ENCODE measurements around the gene KCNMA1.

KCNMA1 gene

GRCh38 chr10:77442699-77443189, 194.9 kb downstream of the KCNMA1 start:
- Mint-ChIP-seq H3K9me3 (no peaks in the 10 kb centered on the region), H3K27me3 (ENCODE audit: low read depth) (no peaks in the 10 kb centered on the region), H3K4me1 (ENCODE audit: low read depth) (no peaks in the 10 kb centered on the region), H3K36me3 (ENCODE audit: low read depth) (no peaks in the 10 kb centered on the region), H3K27ac (no peak overlapping the region), H3K4me3 (no peak overlapping the region)
- DNase-seq (ENCODE audit: low spot score) = no peak

- H3K9me3 Mint-ChIP-seq = no peaks in the 10 kb centered on the region
- no peak for DNase-seq (ENCODE audit: low spot score)
- H3K36me3 Mint-ChIP-seq (ENCODE audit: low read depth) = no peaks in the 10 kb centered on the region
- no peaks in the 10 kb centered on the region for H3K27me3 Mint-ChIP-seq (ENCODE audit: low read depth)
- H3K4me3 Mint-ChIP-seq = no peak overlapping the region
- H3K4me1 Mint-ChIP-seq (ENCODE audit: low read depth) = no peaks in the 10 kb centered on the region
- no peak overlapping the region for H3K27ac Mint-ChIP-seq
Observed at GRCh38 chr10:77441353-77442166, 196.0 kb downstream of the KCNMA1 start.

- no peaks in the 10 kb centered on the region for H3K4me1 Mint-ChIP-seq (ENCODE audit: low read depth)
- H3K27ac Mint-ChIP-seq = no peak overlapping the region
- DNase-seq (ENCODE audit: low spot score) = no peak
- no peaks in the 10 kb centered on the region for H3K27me3 Mint-ChIP-seq (ENCODE audit: low read depth)
- H3K9me3 Mint-ChIP-seq = no peaks in the 10 kb centered on the region
- no peak overlapping the region for H3K4me3 Mint-ChIP-seq
- no peaks in the 10 kb centered on the region for H3K36me3 Mint-ChIP-seq (ENCODE audit: low read depth)
Observed at GRCh38 chr10:77436257-77436975, 201.2 kb downstream of the KCNMA1 start.

GRCh38 chr10:77433546-77433945, 204.1 kb downstream of the KCNMA1 start:
- Mint-ChIP-seq H3K4me3 (no peak overlapping the region), H3K27me3 (ENCODE audit: low read depth) (no peaks in the 10 kb centered on the region), H3K9me3 (no peaks in the 10 kb centered on the region), H3K36me3 (ENCODE audit: low read depth) (no peaks in the 10 kb centered on the region), H3K4me1 (ENCODE audit: low read depth) (no peaks in the 10 kb centered on the region), H3K27ac (no peak overlapping the region)
- DNase-seq (ENCODE audit: low spot score) = no peak

GRCh38 chr10:77431980-77432797, 205.4 kb downstream of the KCNMA1 start:
- no peaks in the 10 kb centered on the region for H3K36me3 Mint-ChIP-seq (ENCODE audit: low read depth)
- no peak overlapping the region for H3K27ac Mint-ChIP-seq
- no peak overlapping the region for H3K4me3 Mint-ChIP-seq
- H3K9me3 Mint-ChIP-seq = no peaks in the 10 kb centered on the region
- H3K4me1 Mint-ChIP-seq (ENCODE audit: low read depth) = no peaks in the 10 kb centered on the region
- DNase-seq (ENCODE audit: low spot score) = no peak
- H3K27me3 Mint-ChIP-seq (ENCODE audit: low read depth) = no peaks in the 10 kb centered on the region

- Mint-ChIP-seq H3K4me1 (ENCODE audit: low read depth) (no peaks in the 10 kb centered on the region), H3K4me3 (no peak overlapping the region)
Observed at GRCh38 chr10:77431209-77431611, 206.4 kb downstream of the KCNMA1 start.

GRCh38 chr10:77430530-77430929, 207.1 kb downstream of the KCNMA1 start:
- H3K4me1 Mint-ChIP-seq (ENCODE audit: low read depth) = no peaks in the 10 kb centered on the region
- H3K36me3 Mint-ChIP-seq (ENCODE audit: low read depth) = no peaks in the 10 kb centered on the region
- no peaks in the 10 kb centered on the region for H3K27me3 Mint-ChIP-seq (ENCODE audit: low read depth)
- DNase-seq (ENCODE audit: low spot score) = no peak
- no peak overlapping the region for H3K27ac Mint-ChIP-seq
- H3K9me3 Mint-ChIP-seq = no peaks in the 10 kb centered on the region
- H3K4me3 Mint-ChIP-seq = no peak overlapping the region

More at GRCh38 chr10:77431209-77431611, 206.4 kb downstream of the KCNMA1 start:
- H3K27me3 Mint-ChIP-seq (ENCODE audit: low read depth) = no peaks in the 10 kb centered on the region
- DNase-seq (ENCODE audit: low spot score) = no peak
- H3K9me3 Mint-ChIP-seq = no peaks in the 10 kb centered on the region
- H3K36me3 Mint-ChIP-seq (ENCODE audit: low read depth) = no peaks in the 10 kb centered on the region
- H3K27ac Mint-ChIP-seq = no peak overlapping the region

GRCh38 chr10:77428691-77429395, 208.8 kb downstream of the KCNMA1 start:
- H3K9me3 Mint-ChIP-seq = no peaks in the 10 kb centered on the region

GRCh38 chr10:77424257-77424656, 213.4 kb downstream of the KCNMA1 start:
- H3K4me1 Mint-ChIP-seq (ENCODE audit: low read depth) = no peaks in the 10 kb centered on the region
- H3K4me3 Mint-ChIP-seq = no peak overlapping the region
- H3K27me3 Mint-ChIP-seq (ENCODE audit: low read depth) = no peaks in the 10 kb centered on the region
- no peak overlapping the region for H3K27ac Mint-ChIP-seq
- H3K9me3 Mint-ChIP-seq = no peaks in the 10 kb centered on the region
- H3K36me3 Mint-ChIP-seq (ENCODE audit: low read depth) = no peaks in the 10 kb centered on the region
- no peak for DNase-seq (ENCODE audit: low spot score)

More at GRCh38 chr10:77428691-77429395, 208.8 kb downstream of the KCNMA1 start:
- Mint-ChIP-seq H3K4me3 (no peak overlapping the region), H3K36me3 (ENCODE audit: low read depth) (no peaks in the 10 kb centered on the region), H3K27me3 (ENCODE audit: low read depth) (no peaks in the 10 kb centered on the region), H3K4me1 (ENCODE audit: low read depth) (no peaks in the 10 kb centered on the region), H3K27ac (no peak overlapping the region)
- DNase-seq (ENCODE audit: low spot score) = no peak

GRCh38 chr10:77422491-77423338, 214.9 kb downstream of the KCNMA1 start:
- Mint-ChIP-seq H3K4me3 (no peak overlapping the region), H3K36me3 (ENCODE audit: low read depth) (no peaks in the 10 kb centered on the region), H3K27ac (no peak overlapping the region), H3K9me3 (no peaks in the 10 kb centered on the region), H3K27me3 (ENCODE audit: low read depth) (no peaks in the 10 kb centered on the region), H3K4me1 (ENCODE audit: low read depth) (no peaks in the 10 kb centered on the region)
- DNase-seq (ENCODE audit: low spot score) = no peak

GRCh38 chr10:77421591-77421990, 216.0 kb downstream of the KCNMA1 start:
- no peak overlapping the region for H3K27ac Mint-ChIP-seq
- H3K4me1 Mint-ChIP-seq (ENCODE audit: low read depth) = no peaks in the 10 kb centered on the region
- no peaks in the 10 kb centered on the region for H3K9me3 Mint-ChIP-seq
- no peak overlapping the region for H3K4me3 Mint-ChIP-seq
- no peaks in the 10 kb centered on the region for H3K36me3 Mint-ChIP-seq (ENCODE audit: low read depth)
- H3K27me3 Mint-ChIP-seq (ENCODE audit: low read depth) = no peaks in the 10 kb centered on the region
- DNase-seq (ENCODE audit: low spot score) = no peak

GRCh38 chr10:77420947-77421523, 216.6 kb downstream of the KCNMA1 start:
- Mint-ChIP-seq H3K9me3 (no peaks in the 10 kb centered on the region), H3K27ac (no peak overlapping the region), H3K27me3 (ENCODE audit: low read depth) (no peaks in the 10 kb centered on the region), H3K4me1 (ENCODE audit: low read depth) (no peaks in the 10 kb centered on the region), H3K4me3 (no peak overlapping the region), H3K36me3 (ENCODE audit: low read depth) (no peaks in the 10 kb centered on the region)
- DNase-seq (ENCODE audit: low spot score) = no peak

Data from T-helper 2 cell treated with Interferon-gamma antibody and Interleukin-4, amounts not matched to agents 5 μg/mL and 100 μg/mL, for 36 hours (primary cell).